Mammary epithelial cell (primary cell): ENCODE data around the gene IL17B.

Experiments used
- CTCF ChIP-seq, 2 donors: IDR thresholded peaks in 1 of 2; conservative IDR thresholded peaks in 1 of 2; 2 replicates each; pipeline ENCODE4 v1.5.1; 2011 to 2012; ENCODE audit warnings: inconsistent platforms in 2 of 2, low read length in 2 of 2, mild to moderate bottlenecking in 2 of 2, control low read depth in 1 of 2, low read depth in 1 of 2; ENCODE audit not compliant: insufficient read depth in 1 of 2; ENCODE audit errors: extremely low read depth in 1 of 2
- EZH2 ChIP-seq: IDR thresholded peaks from 2 replicates; pipeline ENCODE4 v1.6.1; 2012; ENCODE audit warnings: low read length, inconsistent platforms, borderline replicate concordance

- TF ChIP-seq CTCF (conservative IDR thresholded peaks at IDR 0.05 in 1 of 2, IDR thresholded peaks at IDR 0.05 in 1 of 2; ENCODE audit: extremely low read depth in 1 of 2, insufficient read depth in 1 of 2, low read depth in 1 of 2, low read length in 2 of 2) (no peak), EZH2 (no peak)
Observed at GRCh38 chr5:149419532-149419858, 40.4 kb upstream of the IL17B start.
